ENCODE measurements around the gene PRSS53.

- TF ChIP-seq EZH2 (IDR thresholded peaks at IDR 0.05; ENCODE audit: borderline replicate concordance, low read depth, low read length, severe bottlenecking) (no peak), CTCF (IDR thresholded peaks at IDR 0.05; ENCODE audit: borderline replicate concordance, extremely low read depth, low read length, poor library complexity, severe bottlenecking) (no peak)
Measured at GRCh38 chr16:31110106-31111034, 21.6 kb upstream of the PRSS53 start.
